ENCODE results near the gene HDAC9. TPM values are rescaled to one million over a fixed set of nuclear protein-coding genes. Genes with fewer than 3 reads are reported as not detected.

The HDAC9 gene
- polyA plus RNA-seq, 1 experiment = 2.1 TPM

GRCh38 chr7:18948521-18948920 is 453.0 kb downstream of the HDAC9 start:
- TF ChIP-seq CTCF (IDR thresholded peaks at IDR 0.05; ENCODE audit: low read depth, low read length) = no peak
- Histone ChIP-seq H3K4me3 (ENCODE audit: low read depth, low read length) (no peak overlapping the region), H3K27ac (ENCODE audit: low read depth, low read length) (no peak overlapping the region), H3K9me3 (ENCODE audit: control insufficient read depth, insufficient read depth, low read length) (no peaks in the 10 kb centered on the region), H3K27me3 (ENCODE audit: control insufficient read depth, insufficient read depth, low read length) (no peaks in the 10 kb centered on the region)
- no peak for DNase-seq (ENCODE audit: low read depth, low spot score)
- CTCF ChIA-PET = no interaction called here
- POLR2A ChIA-PET = no interaction called here

- no peak for DNase-seq (ENCODE audit: low read depth, low spot score)
- Histone ChIP-seq H3K27ac (ENCODE audit: low read depth, low read length) (no peak overlapping the region), H3K9me3 (ENCODE audit: control insufficient read depth, insufficient read depth, low read length) (no peaks in the 10 kb centered on the region), H3K4me3 (ENCODE audit: low read depth, low read length) (no peak overlapping the region), H3K27me3 (ENCODE audit: control insufficient read depth, insufficient read depth, low read length) (no peaks in the 10 kb centered on the region)
- CTCF ChIA-PET = interaction anchor here (0.5 kb wide), 1 partner anchor 539 kb away, joined by 4 read pairs; no protein-coding TSS in a partner anchor
- POLR2A ChIA-PET = no interaction called here
- TF ChIP-seq CTCF (IDR thresholded peaks at IDR 0.05; ENCODE audit: low read depth, low read length) = no peak
Measured at GRCh38 chr7:18952846-18953245, 457.3 kb downstream of the HDAC9 start.

GRCh38 chr7:18958627-18959026 is 463.1 kb downstream of the HDAC9 start:
- no peak overlapping the region for H3K27ac ChIP-seq (ENCODE audit: low read depth, low read length)
- no peak for TF ChIP-seq CTCF (IDR thresholded peaks at IDR 0.05; ENCODE audit: low read depth, low read length)
- ChIA-PET CTCF (no interaction called here), POLR2A (no interaction called here)
- H3K27me3 ChIP-seq (ENCODE audit: control insufficient read depth, insufficient read depth, low read length) = no peaks in the 10 kb centered on the region
- DNase-seq (ENCODE audit: low read depth, low spot score) = peak; percentile 29
- no peak overlapping the region for H3K4me3 ChIP-seq (ENCODE audit: low read depth, low read length)
- no peaks in the 10 kb centered on the region for H3K9me3 ChIP-seq (ENCODE audit: control insufficient read depth, insufficient read depth, low read length)

GRCh38 chr7:18960725-18961124 is 465.2 kb downstream of the HDAC9 start:
- H3K27me3 ChIP-seq (ENCODE audit: control insufficient read depth, insufficient read depth, low read length) = no peaks in the 10 kb centered on the region
- peak; percentile 24 for DNase-seq (ENCODE audit: low read depth, low spot score)
- H3K27ac ChIP-seq (ENCODE audit: low read depth, low read length) = no peak overlapping the region
- CTCF ChIA-PET = no interaction called here
- no peak for TF ChIP-seq CTCF (IDR thresholded peaks at IDR 0.05; ENCODE audit: low read depth, low read length)
- H3K9me3 ChIP-seq (ENCODE audit: control insufficient read depth, insufficient read depth, low read length) = no peaks in the 10 kb centered on the region
- no peak overlapping the region for H3K4me3 ChIP-seq (ENCODE audit: low read depth, low read length)
- POLR2A ChIA-PET = no interaction called here

- POLR2A ChIA-PET = interaction anchor here (0.6 kb wide), 1 partner anchor 16 kb away, joined by 5 read pairs; no protein-coding TSS in a partner anchor
- CTCF ChIA-PET = no interaction called here
Measured at GRCh38 chr7:18962031-18962430, 466.5 kb downstream of the HDAC9 start.

More at GRCh38 chr7:18962031-18962430, 466.5 kb downstream of the HDAC9 start:
- no peak for TF ChIP-seq CTCF (IDR thresholded peaks at IDR 0.05; ENCODE audit: low read depth, low read length)
- Histone ChIP-seq H3K9me3 (ENCODE audit: control insufficient read depth, insufficient read depth, low read length) (no peaks in the 10 kb centered on the region), H3K27me3 (ENCODE audit: control insufficient read depth, insufficient read depth, low read length) (no peaks in the 10 kb centered on the region), H3K4me3 (ENCODE audit: low read depth, low read length) (no peak overlapping the region), H3K27ac (ENCODE audit: low read depth, low read length) (peak overlapping the region; percentile 12)
- no peak for DNase-seq (ENCODE audit: low read depth, low spot score)

Measured in AG04450 (cell line).